DMS79 treated with DMSO at 0.1 percent for 48 hours (cell line): ENCODE data around the gene MACROH2A1.

Experiments used
- DNase-seq: peaks from one replicate; lab custom pipeline; 2025; lab: John Stamatoyannopoulos, UW

Gene MACROH2A1

GRCh38 chr5:135331612-135332011, 67.4 kb downstream of the MACROH2A1 start:
- DNase-seq, result no peak

GRCh38 chr5:135330798-135331096, 68.3 kb downstream of the MACROH2A1 start:
- no peak for DNase-seq

GRCh38 chr5:135329913-135330797, 68.9 kb downstream of the MACROH2A1 start:
- no peak for DNase-seq

- no peak for DNase-seq
Measured at GRCh38 chr5:135329066-135329912, 69.7 kb downstream of the MACROH2A1 start.

- no peak for DNase-seq
Measured at GRCh38 chr5:135328128-135328687, 70.8 kb downstream of the MACROH2A1 start.

- DNase-seq, result no peak
Measured at GRCh38 chr5:135327429-135328127, 71.5 kb downstream of the MACROH2A1 start.

GRCh38 chr5:135326296-135327254, 72.5 kb downstream of the MACROH2A1 start:
- DNase-seq, result no peak

GRCh38 chr5:135324897-135325650, 74.0 kb downstream of the MACROH2A1 start:
- no peak for DNase-seq

GRCh38 chr5:135324160-135324559, 74.9 kb downstream of the MACROH2A1 start:
- DNase-seq, result no peak

GRCh38 chr5:135323701-135324132, 75.3 kb downstream of the MACROH2A1 start:
- DNase-seq, result no peak

- DNase-seq, result no peak
Measured at GRCh38 chr5:135323227-135323626, 75.8 kb downstream of the MACROH2A1 start.

- no peak for DNase-seq
Measured at GRCh38 chr5:135322744-135323143, 76.3 kb downstream of the MACROH2A1 start.

GRCh38 chr5:135322271-135322670, 76.8 kb downstream of the MACROH2A1 start:
- DNase-seq, result no peak

GRCh38 chr5:135320718-135321484, 78.1 kb downstream of the MACROH2A1 start:
- no peak for DNase-seq

- no peak for DNase-seq
Measured at GRCh38 chr5:135319928-135320606, 79.0 kb downstream of the MACROH2A1 start.

- no peak for DNase-seq
Measured at GRCh38 chr5:135319458-135319857, 79.6 kb downstream of the MACROH2A1 start.

- no peak for DNase-seq
Measured at GRCh38 chr5:135318924-135319323, 80.1 kb downstream of the MACROH2A1 start.

GRCh38 chr5:135318037-135318436, 81.0 kb downstream of the MACROH2A1 start:
- DNase-seq, result no peak

GRCh38 chr5:135317286-135317685, 81.7 kb downstream of the MACROH2A1 start:
- no peak for DNase-seq
